Myocyte (in vitro differentiated cells): Measurements from ENCODE around the gene PDZD8. TPM values are rescaled to one million over a fixed set of nuclear protein-coding genes. Genes with fewer than 3 reads are reported as not detected.
"Not testable (repeated sequence)": the region's sequence is repeated elsewhere in the genome, so short reads cannot be mapped to it uniquely, and the experiment has no call there.

Experiments used
- DNase-seq: peaks from one replicate; pipeline ENCODE4 v3.0.0-alpha.2; 2012; ENCODE audit warnings: low read depth
- total RNA-seq: library from RNA; depleted of rRNA; stranded (reverse); fragments of >200 nt; gene quantifications from 2 replicates; pipeline ENCODE4 v1.2.3, GENCODE V29; 2014

PDZD8 gene
- total RNA-seq, 1 donor from 2014 or later = 22.9 TPM

DNA sequence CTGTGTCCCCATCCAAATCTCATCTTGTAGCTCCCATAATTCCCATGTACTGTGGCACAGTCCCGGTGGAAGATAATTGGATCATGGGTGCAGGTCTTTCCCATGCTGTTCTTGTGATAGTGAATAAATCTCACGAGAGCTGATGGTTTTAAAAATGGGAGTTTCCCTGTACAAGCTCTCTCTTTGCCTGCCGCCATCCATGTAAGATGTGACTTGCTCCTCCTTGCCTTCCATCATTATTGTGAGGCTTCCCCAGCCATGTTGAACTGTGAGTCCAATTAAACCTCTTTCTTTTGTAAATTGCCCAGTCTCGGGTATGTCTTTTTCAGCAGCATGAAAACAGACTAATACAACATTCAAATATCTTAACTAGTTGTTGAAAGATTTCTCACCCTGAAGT, 145.1 kb downstream of the PDZD8 start:
- DNase-seq = not testable (repeated sequence)

DNA sequence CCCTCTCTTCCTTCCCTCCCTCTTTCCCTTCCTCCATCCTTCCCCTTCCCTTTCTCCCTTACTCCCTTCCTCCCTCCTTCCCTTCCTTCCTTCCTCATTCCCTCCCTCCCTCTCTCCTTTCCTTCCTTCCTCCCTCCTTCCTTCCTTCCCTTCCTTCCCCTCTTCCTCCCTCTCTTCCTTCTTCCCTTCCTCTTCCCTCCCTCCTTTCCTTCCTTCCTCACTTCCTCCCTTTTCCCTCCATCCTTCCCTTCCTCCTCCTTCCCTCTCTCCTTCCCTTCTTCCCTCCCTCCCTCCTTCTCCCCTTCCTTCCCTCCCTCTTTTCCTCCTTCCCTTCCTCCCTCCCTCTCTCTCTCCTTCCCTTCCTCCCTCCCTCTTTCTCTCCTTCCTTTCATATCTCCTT, 147.0 kb downstream of the PDZD8 start:
- no peak for DNase-seq

Other genes starting within 250 kb of the PDZD8 start
- gene VAX1, start 237.2 kb downstream of the PDZD8 start, total RNA-seq = not detected in 2 replicates
- gene KCNK18, start 178.0 kb downstream of the PDZD8 start, total RNA-seq = not detected in 2 replicates
- gene SLC18A2, start 134.3 kb downstream of the PDZD8 start, total RNA-seq = not detected in 2 replicates
- gene EMX2, start 167.3 kb upstream of the PDZD8 start, total RNA-seq = not detected in 2 replicates